GM19193 (cell line): ENCODE results near the gene ENTPD1.

Source experiments
- POLR2A ChIP-seq: IDR thresholded peaks from 4 replicates; pipeline ENCODE4 v1.6.1; 2011; ENCODE audit not compliant: insufficient read depth, insufficient read length; ENCODE audit errors: extremely low read depth

ENTPD1 gene

GRCh38 chr10:95756041-95756761 lies at the start of gene ENTPD1:
TSS of gene ENTPD1 (plus strand) at chr10:95756163. CDS start at chr10:95756240, 77 bp downstream.
- TF ChIP-seq POLR2A, result peak; percentile 94

- no peak for TF ChIP-seq POLR2A
Measured at GRCh38 chr10:95706573-95706972, 49.4 kb upstream of the ENTPD1 start.

GRCh38 chr10:95706990-95707389 lies 49.0 kb upstream of the ENTPD1 start:
- no peak for TF ChIP-seq POLR2A

- no peak for TF ChIP-seq POLR2A
Measured at GRCh38 chr10:95711492-95711891, 44.5 kb upstream of the ENTPD1 start.

- TF ChIP-seq POLR2A, result no peak
Measured at GRCh38 chr10:95716466-95716865, 39.5 kb upstream of the ENTPD1 start.

GRCh38 chr10:95716866-95717265 lies 39.1 kb upstream of the ENTPD1 start:
- TF ChIP-seq POLR2A, result no peak

- no peak for TF ChIP-seq POLR2A
Measured at GRCh38 chr10:95728526-95728925, 27.4 kb upstream of the ENTPD1 start.

- TF ChIP-seq POLR2A, result no peak
Measured at GRCh38 chr10:95729323-95730055, 26.5 kb upstream of the ENTPD1 start.

GRCh38 chr10:95730233-95730632 lies 25.7 kb upstream of the ENTPD1 start:
- TF ChIP-seq POLR2A, result no peak

- TF ChIP-seq POLR2A, result no peak
Measured at GRCh38 chr10:95739056-95739455, 16.9 kb upstream of the ENTPD1 start.

- TF ChIP-seq POLR2A, result no peak
Measured at GRCh38 chr10:95741807-95742467, 14.0 kb upstream of the ENTPD1 start.

- no peak for TF ChIP-seq POLR2A
Measured at GRCh38 chr10:95742485-95742884, 13.5 kb upstream of the ENTPD1 start.

- no peak for TF ChIP-seq POLR2A
Measured at GRCh38 chr10:95742962-95743535, 12.9 kb upstream of the ENTPD1 start.

- TF ChIP-seq POLR2A, result no peak
Measured at GRCh38 chr10:95745501-95745900, 10.5 kb upstream of the ENTPD1 start.

GRCh38 chr10:95748349-95748748 lies 7.6 kb upstream of the ENTPD1 start:
- no peak for TF ChIP-seq POLR2A
